ENCODE measurements around the gene FILIP1. TPM values are rescaled to one million over a fixed set of nuclear protein-coding genes. Genes with fewer than 3 reads are reported as not detected.

The FILIP1 gene
- not detected for total RNA-seq

- peaks cover 16% of the 10 kb centered on the region for H3K36me3 Mint-ChIP-seq
- H3K27me3 Mint-ChIP-seq: peaks cover 59% of the 10 kb centered on the region
- CTCF ChIA-PET: no interaction called here
- H3K9me3 Mint-ChIP-seq (ENCODE audit: low read depth): peaks cover 2% of the 10 kb centered on the region
- no peak for ATAC-seq
- no peak for DNase-seq
- H3K4me1 Mint-ChIP-seq: peaks cover 20% of the 10 kb centered on the region
- H3K4me3 Mint-ChIP-seq: no peak within 1 kb of the TSS
- H3K27ac Mint-ChIP-seq: no peak within 1 kb of the TSS
These were observed at the start of gene FILIP1 for GRCh38 chr6:75493400-75494064. Gene FILIP1, minus strand, starts transcription at chr6:75493800. Its CDS starts 78,828 bp downstream, at chr6:75414972.

DNA sequence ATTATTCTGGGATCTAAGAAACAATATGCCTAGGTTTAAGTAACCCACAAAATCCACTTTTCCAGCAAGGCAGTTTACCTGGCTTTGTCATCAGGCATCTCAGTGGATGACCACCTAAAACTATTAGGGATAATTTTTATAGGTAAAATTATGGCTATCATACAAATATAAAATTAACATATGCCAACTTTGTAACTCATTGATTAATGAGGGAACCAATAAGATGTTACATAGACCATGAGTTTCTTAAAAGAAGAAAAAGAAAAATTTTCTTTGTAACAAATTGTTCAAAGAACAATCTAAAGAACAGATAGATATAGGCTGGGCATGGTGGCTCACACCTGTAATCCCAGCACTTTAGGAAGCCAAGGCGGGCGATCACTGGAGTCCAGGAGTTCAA, 49.7 kb upstream of the FILIP1 start:
- Mint-ChIP-seq H3K4me3 (no peak overlapping the region), H3K27ac (no peak overlapping the region), H3K36me3 (no peaks in the 10 kb centered on the region), H3K4me1 (no peaks in the 10 kb centered on the region), H3K27me3 (peaks cover 18% of the 10 kb centered on the region), H3K9me3 (ENCODE audit: low read depth) (no peaks in the 10 kb centered on the region)
- DNase-seq: no peak
- CTCF ChIA-PET: no interaction called here
- ATAC-seq: no peak

DNA sequence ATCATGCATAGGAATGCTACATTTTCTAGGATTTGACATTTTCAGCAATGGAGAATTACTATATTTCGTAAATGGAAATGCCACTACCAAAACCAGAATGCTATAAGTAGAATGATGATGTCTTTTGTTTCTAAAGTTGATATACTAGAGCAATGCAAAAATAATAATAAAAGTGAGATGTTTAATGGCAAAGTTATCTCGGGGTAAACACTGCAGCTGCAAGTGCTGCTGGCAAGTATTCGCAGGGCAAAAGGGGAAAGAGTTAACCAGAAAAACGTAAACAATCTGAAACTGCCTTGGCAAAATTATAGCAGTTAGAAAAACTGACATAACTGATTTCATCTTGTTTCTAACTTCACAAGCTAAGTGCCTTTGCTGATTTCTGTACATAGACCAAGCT, 45.5 kb upstream of the FILIP1 start:
- H3K4me1 Mint-ChIP-seq: no peaks in the 10 kb centered on the region
- no peak for DNase-seq
- no peak overlapping the region for H3K27ac Mint-ChIP-seq
- no peak overlapping the region for H3K4me3 Mint-ChIP-seq
- no peaks in the 10 kb centered on the region for H3K36me3 Mint-ChIP-seq
- no peak for ATAC-seq
- H3K27me3 Mint-ChIP-seq: peaks cover 29% of the 10 kb centered on the region
- CTCF ChIA-PET: no interaction called here
- H3K9me3 Mint-ChIP-seq (ENCODE audit: low read depth): no peaks in the 10 kb centered on the region

DNA sequence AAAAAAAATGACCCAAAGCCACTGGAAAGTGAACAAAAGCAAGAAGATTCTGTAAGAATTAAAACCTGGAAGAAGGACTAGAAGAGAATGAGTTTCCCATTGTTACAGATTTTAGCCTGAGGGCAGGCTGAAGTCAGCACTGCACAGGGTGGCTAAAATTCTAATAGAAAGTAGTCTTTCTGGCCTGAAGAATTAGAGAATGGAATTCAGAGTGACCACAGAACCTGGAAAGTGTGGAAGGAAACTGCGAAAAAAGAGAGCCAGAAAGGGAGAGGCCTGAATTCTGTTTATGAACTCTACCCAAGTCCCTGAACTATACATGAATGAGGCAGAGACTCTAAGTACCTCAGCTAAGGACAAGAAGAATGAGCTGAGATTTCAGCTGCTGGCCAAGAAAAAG, 38.9 kb upstream of the FILIP1 start:
- no peaks in the 10 kb centered on the region for H3K4me1 Mint-ChIP-seq
- CTCF ChIA-PET: no interaction called here
- H3K4me3 Mint-ChIP-seq: no peak overlapping the region
- no peaks in the 10 kb centered on the region for H3K9me3 Mint-ChIP-seq (ENCODE audit: low read depth)
- peaks cover 29% of the 10 kb centered on the region for H3K27me3 Mint-ChIP-seq
- DNase-seq (no peak), ATAC-seq (no peak)
- H3K27ac Mint-ChIP-seq: no peak overlapping the region
- H3K36me3 Mint-ChIP-seq: no peaks in the 10 kb centered on the region

- H3K27me3 Mint-ChIP-seq: peaks cover 30% of the 10 kb centered on the region
- H3K36me3 Mint-ChIP-seq: no peaks in the 10 kb centered on the region
- no peak for ATAC-seq
- CTCF ChIA-PET: no interaction called here
- H3K27ac Mint-ChIP-seq: no peak overlapping the region
- no peak for DNase-seq
- no peaks in the 10 kb centered on the region for H3K4me1 Mint-ChIP-seq
- no peak overlapping the region for H3K4me3 Mint-ChIP-seq
- no peaks in the 10 kb centered on the region for H3K9me3 Mint-ChIP-seq (ENCODE audit: low read depth)
These were observed 37.6 kb upstream of the FILIP1 start for GRCh38 chr6:75531174-75531573.

DNA sequence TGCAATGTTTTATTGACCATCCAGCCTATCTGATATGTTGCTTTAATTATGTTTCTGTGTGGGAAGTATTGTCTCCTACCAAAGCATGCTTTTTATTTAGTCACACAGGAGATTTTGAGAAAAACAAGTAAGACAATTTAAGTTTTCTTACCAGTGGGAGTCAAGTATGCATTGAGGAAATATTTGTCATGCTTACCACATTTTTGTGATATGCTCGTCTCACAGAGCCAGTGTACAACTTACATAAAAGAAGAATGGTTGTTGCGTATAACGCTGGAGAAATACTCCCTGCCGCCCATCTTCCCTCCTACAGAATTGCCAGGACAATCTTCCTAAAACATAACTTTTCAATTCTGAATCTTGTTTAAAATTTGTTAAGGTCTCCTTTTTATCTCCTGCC, 37.1 kb upstream of the FILIP1 start:
- ATAC-seq (no peak), DNase-seq (no peak)
- Mint-ChIP-seq H3K9me3 (ENCODE audit: low read depth) (no peaks in the 10 kb centered on the region), H3K4me3 (no peak overlapping the region), H3K27me3 (peaks cover 30% of the 10 kb centered on the region), H3K4me1 (no peaks in the 10 kb centered on the region), H3K27ac (no peak overlapping the region), H3K36me3 (no peaks in the 10 kb centered on the region)
- CTCF ChIA-PET: no interaction called here

GRCh38 chr6:75528423-75528822, 34.8 kb upstream of the FILIP1 start:
- H3K4me3 Mint-ChIP-seq: no peak overlapping the region
- ATAC-seq (no peak), DNase-seq (no peak)
- no peaks in the 10 kb centered on the region for H3K36me3 Mint-ChIP-seq
- CTCF ChIA-PET: interaction anchor here (0.8 to 1.1 kb wide), 3 partner anchors 220 to 262 kb away, joined by 3 to 4 read pairs (median 3); no protein-coding TSS in a partner anchor
- H3K27ac Mint-ChIP-seq: no peak overlapping the region
- peaks cover 39% of the 10 kb centered on the region for H3K27me3 Mint-ChIP-seq
- H3K4me1 Mint-ChIP-seq: no peaks in the 10 kb centered on the region
- H3K9me3 Mint-ChIP-seq (ENCODE audit: low read depth): no peaks in the 10 kb centered on the region

DNA sequence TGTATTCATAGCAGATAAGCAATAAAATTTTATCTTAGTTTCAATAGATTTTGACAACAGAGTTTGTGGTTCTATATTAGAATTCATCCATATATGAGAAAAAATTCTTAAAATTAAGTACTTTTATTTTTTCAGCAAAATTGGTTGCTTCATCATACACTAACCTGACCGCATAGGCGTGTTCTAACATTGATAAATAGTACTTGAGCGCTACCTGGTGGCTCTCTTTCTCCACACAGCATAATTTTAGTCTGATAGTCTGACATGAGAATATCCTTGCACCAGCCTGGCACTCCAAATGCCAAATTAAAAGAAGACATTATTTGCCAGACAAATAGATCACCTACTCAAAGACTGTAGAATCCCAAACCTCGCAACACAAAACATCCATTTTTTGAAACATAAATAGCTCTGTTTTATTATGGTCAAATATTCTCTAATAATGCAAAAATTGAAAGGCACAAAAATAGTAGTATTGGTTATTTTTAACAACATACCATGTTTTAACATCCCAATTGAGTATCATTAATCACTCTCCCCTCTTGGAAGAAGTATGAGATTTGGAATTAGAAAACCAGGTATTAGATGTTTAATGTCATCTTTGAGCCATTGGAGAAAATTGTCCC, 33.0 kb upstream of the FILIP1 start:
- no peaks in the 10 kb centered on the region for H3K36me3 Mint-ChIP-seq
- DNase-seq: peak; percentile 71
- CTCF ChIA-PET: interaction anchor here (1.2 to 1.5 kb wide), 3 partner anchors 152 to 318 kb away, joined by 3 read pairs; no protein-coding TSS in a partner anchor
- peak; percentile 80 for ATAC-seq
- no peaks in the 10 kb centered on the region for H3K4me1 Mint-ChIP-seq
- H3K27me3 Mint-ChIP-seq: peaks cover 39% of the 10 kb centered on the region
- H3K4me3 Mint-ChIP-seq: no peak overlapping the region
- no peaks in the 10 kb centered on the region for H3K9me3 Mint-ChIP-seq (ENCODE audit: low read depth)
- no peak overlapping the region for H3K27ac Mint-ChIP-seq

DNA sequence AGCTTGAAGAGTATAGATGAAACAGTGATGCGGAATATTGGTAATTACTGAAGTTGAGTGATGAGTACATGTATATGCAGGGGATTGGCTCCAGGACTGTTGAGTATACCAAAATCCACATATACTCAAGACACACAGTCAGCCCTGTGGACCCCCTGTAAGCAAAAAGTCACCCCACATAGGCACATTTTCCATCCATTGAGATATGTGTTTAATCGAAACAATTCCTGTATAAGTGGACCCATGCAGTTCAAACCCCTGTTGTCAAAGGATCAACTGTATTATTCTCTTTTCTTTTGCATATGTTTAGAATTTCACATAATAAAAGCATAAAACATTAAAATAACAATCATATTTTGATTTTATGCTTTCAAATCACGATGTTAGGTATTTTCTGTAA, 32.1 kb upstream of the FILIP1 start:
- no peaks in the 10 kb centered on the region for H3K36me3 Mint-ChIP-seq
- H3K27me3 Mint-ChIP-seq: peaks cover 33% of the 10 kb centered on the region
- CTCF ChIA-PET: interaction anchor here (0.6 kb wide), 1 partner anchor 38 kb away, joined by 3 read pairs; no protein-coding TSS in a partner anchor
- H3K4me1 Mint-ChIP-seq: no peaks in the 10 kb centered on the region
- DNase-seq (no peak), ATAC-seq (no peak)
- H3K27ac Mint-ChIP-seq: no peak overlapping the region
- H3K9me3 Mint-ChIP-seq (ENCODE audit: low read depth): no peaks in the 10 kb centered on the region
- no peak overlapping the region for H3K4me3 Mint-ChIP-seq

GRCh38 chr6:75524322-75524972, 30.8 kb upstream of the FILIP1 start:
- Mint-ChIP-seq H3K27ac (no peak overlapping the region), H3K4me3 (no peak overlapping the region), H3K27me3 (peaks cover 29% of the 10 kb centered on the region), H3K4me1 (no peaks in the 10 kb centered on the region), H3K9me3 (ENCODE audit: low read depth) (no peaks in the 10 kb centered on the region), H3K36me3 (no peaks in the 10 kb centered on the region)
- ATAC-seq (no peak), DNase-seq (no peak)
- CTCF ChIA-PET: interaction anchor here (1.6 to 4.0 kb wide), 2 partner anchors 228 to 256 kb away, joined by 4 to 19 read pairs; no protein-coding TSS in a partner anchor

GRCh38 chr6:75516757-75517156, 23.2 kb upstream of the FILIP1 start:
- no peaks in the 10 kb centered on the region for H3K36me3 Mint-ChIP-seq
- no peak for DNase-seq
- no peaks in the 10 kb centered on the region for H3K27me3 Mint-ChIP-seq
- no peak overlapping the region for H3K27ac Mint-ChIP-seq
- CTCF ChIA-PET: no interaction called here
- no peak for ATAC-seq
- no peaks in the 10 kb centered on the region for H3K4me1 Mint-ChIP-seq
- no peaks in the 10 kb centered on the region for H3K9me3 Mint-ChIP-seq (ENCODE audit: low read depth)
- H3K4me3 Mint-ChIP-seq: no peak overlapping the region

DNA sequence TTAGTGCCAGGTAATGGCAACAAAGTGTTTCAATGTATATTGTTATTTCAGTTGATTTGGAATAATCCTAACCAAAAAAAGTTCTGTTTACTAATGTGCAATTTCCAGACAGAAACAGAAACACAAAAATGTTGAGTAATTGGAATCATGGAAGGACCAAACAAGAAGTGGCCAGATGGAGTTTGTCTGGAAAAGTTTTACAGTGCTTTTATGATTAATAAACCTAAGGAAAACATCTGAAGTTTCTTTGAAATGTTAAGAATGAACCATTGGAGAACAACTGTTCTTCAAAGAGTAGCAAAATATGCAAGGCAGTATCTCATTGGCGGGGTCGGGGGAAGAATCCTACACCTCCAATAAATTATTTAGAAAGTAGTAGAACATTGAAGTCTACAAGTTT, 19.0 kb upstream of the FILIP1 start:
- DNase-seq (no peak), ATAC-seq (no peak)
- H3K36me3 Mint-ChIP-seq: no peaks in the 10 kb centered on the region
- no peaks in the 10 kb centered on the region for H3K4me1 Mint-ChIP-seq
- no peaks in the 10 kb centered on the region for H3K27me3 Mint-ChIP-seq
- no peak overlapping the region for H3K27ac Mint-ChIP-seq
- CTCF ChIA-PET: no interaction called here
- H3K9me3 Mint-ChIP-seq (ENCODE audit: low read depth): no peaks in the 10 kb centered on the region
- H3K4me3 Mint-ChIP-seq: no peak overlapping the region

DNA sequence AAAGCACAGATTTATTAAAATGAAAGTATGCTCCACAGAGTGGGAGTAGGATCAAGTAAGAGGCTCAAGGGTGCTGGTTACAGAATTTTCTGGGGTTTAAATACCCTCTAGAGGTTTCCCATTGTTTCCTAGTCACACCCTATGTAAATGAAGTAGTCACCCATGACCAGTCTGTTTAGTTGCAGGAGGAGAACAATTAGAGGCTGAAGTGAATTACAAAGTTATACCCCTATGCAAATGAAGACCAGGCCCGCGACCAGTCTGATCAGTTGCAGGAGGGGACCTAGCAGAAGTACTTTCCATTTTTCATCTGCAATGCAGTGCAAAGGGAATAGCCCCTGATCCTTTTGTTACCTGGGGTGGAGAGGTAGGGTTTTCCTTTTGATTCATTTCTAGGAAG, 11.8 kb upstream of the FILIP1 start:
- no peaks in the 10 kb centered on the region for H3K36me3 Mint-ChIP-seq
- peaks cover 4% of the 10 kb centered on the region for H3K27me3 Mint-ChIP-seq
- CTCF ChIA-PET: interaction anchor here (1.2 kb wide), 1 partner anchor 9 kb away, joined by 4 read pairs; no protein-coding TSS in a partner anchor
- no peak for DNase-seq
- ATAC-seq: no peak
- H3K27ac Mint-ChIP-seq: no peak overlapping the region
- no peaks in the 10 kb centered on the region for H3K9me3 Mint-ChIP-seq (ENCODE audit: low read depth)
- H3K4me1 Mint-ChIP-seq: no peaks in the 10 kb centered on the region
- H3K4me3 Mint-ChIP-seq: no peak overlapping the region
